ENCODE data around the gene GPR160. TPM values are rescaled to one million over a fixed set of nuclear protein-coding genes. Genes with fewer than 3 reads are reported as not detected.
A peak's percentile ranks its signal among the peaks of the same experiment; 100 is the strongest.

Gene GPR160
- total and polyA plus RNA-seq, 2 of the 13 experiments (the other 11 are each of a cell fraction or from before 2014, with no cell fraction given): 12.1 to 23.2 TPM

DNA sequence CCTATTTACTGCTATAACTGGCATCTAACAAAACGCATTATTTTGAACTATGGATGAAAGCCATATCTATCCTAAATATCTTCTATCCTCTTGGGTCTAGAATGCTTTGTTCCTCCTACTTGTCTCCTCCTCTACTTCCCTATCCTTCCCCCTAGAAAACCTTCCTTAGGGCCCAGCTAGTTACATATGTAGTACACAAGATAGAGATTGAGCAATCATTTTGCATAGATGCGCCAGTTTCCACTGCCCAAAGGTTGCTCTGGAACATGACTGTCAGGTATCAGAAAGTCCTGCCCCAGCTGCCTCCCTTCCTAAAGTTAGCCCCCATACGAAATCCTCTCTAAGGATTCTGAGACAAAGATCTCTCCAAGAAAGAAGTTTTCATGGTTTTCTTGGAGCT is 55.1 kb downstream of the GPR160 start:
- Histone ChIP-seq H3K36me3 (replicated peaks in 1 of 2; ENCODE audit: control insufficient read depth in 1 of 2, insufficient read depth in 2 of 2, low read length in 2 of 2) (peaks cover 2 to 27% of the 10 kb centered on the region in 2 experiments; a peak in 4 of 5 replicates), H3K27me3 (ENCODE audit: control insufficient read depth in 1 of 2, insufficient read depth in 2 of 2, low read length in 2 of 2) (no peaks in the 10 kb centered on the region; a peak in 1 of 5 replicates), H3K79me2 (ENCODE audit: insufficient read depth, low read length) (no peaks in the 10 kb centered on the region), H3K4me3 (replicated peaks in 1 of 3; ENCODE audit: insufficient read depth in 1 of 3, low read depth in 2 of 3, low read length in 3 of 3) (no peak overlapping the region), H2AFZ (ENCODE audit: low read length) (no peak overlapping the region), H3K9me3 (ENCODE audit: low read length) (no peaks in the 10 kb centered on the region), H3K9ac (ENCODE audit: insufficient read depth, low read depth, low read length) (no peak overlapping the region), H3K4me2 (ENCODE audit: low read depth, low read length) (no peak overlapping the region), H3K4me1 (ENCODE audit: insufficient read depth, low read length) (no peaks in the 10 kb centered on the region; the same call in 1 of the 2 replicates), H3K27ac (ENCODE audit: extremely low read length, insufficient read depth, low read length) (no peak overlapping the region), H4K20me1 (ENCODE audit: insufficient read depth, low read length) (no peaks in the 10 kb centered on the region)
- FAIRE-seq (no peak), ATAC-seq (no peak; the same call in 2 of the 3 replicates), DNase-seq (ENCODE audit: low spot score) (no peak)
- ChIA-PET POLR2A (interaction anchor here (1.0 to 2.0 kb wide), 2 partner anchors 14 to 16 kb away, joined by 3 to 5 read pairs; no protein-coding TSS in a partner anchor), CTCF (ENCODE audit: low intra/inter-chr PET ratio, low total read pairs) (no interaction called here)
- BruUV-seq (replicated peaks): no TSS peak
- TF ChIP-seq CEBPG (CRISPR knock-in tag; IDR thresholded peaks at IDR 0.05) (0 out of 2 replicates have a peak, but pooled peaks have one; percentile 24), CEBPB (IDR thresholded peaks at IDR 0.05; ENCODE audit: borderline replicate concordance, low read depth, low read length) (peak; percentile 68; the same call in 1 of the 2 replicates), KLF13 (CRISPR knock-in tag; IDR thresholded peaks at IDR 0.05) (no peak), ZBTB33 (CRISPR knock-in tag; IDR thresholded peaks at IDR 0.05) (peak; percentile 45; the same call in 1 of the 2 replicates), ZNF776 (CRISPR knock-in tag; IDR thresholded peaks at IDR 0.05) (no peak)
- in situ Hi-C loops (cut with HindIII; ENCODE audit: extremely low pct_ligation_motif_present, low pct_unique_long_range_greater_than_20kb): no loop called here
- intact Hi-C loops (cut with micrococcal nuclease; ENCODE audit: unreplicated experiment): no loop called here
- 100% methylated on average over 3 of the region's 3 CpGs for WGBS (ENCODE audit: low lambda C conversion rate)

- Histone ChIP-seq H3K4me1 (ENCODE audit: insufficient read depth, low read length) (no peaks in the 10 kb centered on the region; the same call in 1 of the 2 replicates), H3K27me3 (ENCODE audit: control insufficient read depth in 1 of 2, insufficient read depth in 2 of 2, low read length in 2 of 2) (no peaks in the 10 kb centered on the region; a peak in 1 of 5 replicates), H3K4me2 (ENCODE audit: low read depth, low read length) (no peak overlapping the region), H3K79me2 (ENCODE audit: insufficient read depth, low read length) (no peaks in the 10 kb centered on the region), H3K27ac (ENCODE audit: extremely low read length, insufficient read depth, low read length) (no peak overlapping the region), H3K36me3 (replicated peaks in 1 of 2; ENCODE audit: control insufficient read depth in 1 of 2, insufficient read depth in 2 of 2, low read length in 2 of 2) (peaks cover 6 to 42% of the 10 kb centered on the region in 2 experiments), H4K20me1 (ENCODE audit: insufficient read depth, low read length) (no peaks in the 10 kb centered on the region), H2AFZ (ENCODE audit: low read length) (no peak overlapping the region), H3K9me3 (ENCODE audit: low read length) (no peaks in the 10 kb centered on the region), H3K4me3 (replicated peaks in 1 of 3; ENCODE audit: insufficient read depth in 1 of 3, low read depth in 2 of 3, low read length in 3 of 3) (no peak overlapping the region), H3K9ac (ENCODE audit: insufficient read depth, low read depth, low read length) (no peak overlapping the region)
- ChIA-PET CTCF (ENCODE audit: low intra/inter-chr PET ratio, low total read pairs) (no interaction called here), POLR2A (no interaction called here)
- DNase-seq (ENCODE audit: low spot score): no peak
- ATAC-seq: no peak
- WGBS (ENCODE audit: low lambda C conversion rate): 94% methylated on average over 4 of the region's 4 CpGs
- TF ChIP-seq ZNF343 (CRISPR knock-in tag; IDR thresholded peaks at IDR 0.05): no peak
- no peak for TF ChIP-seq CC2D1A (CRISPR knock-in tag; IDR thresholded peaks at IDR 0.05)
- no peak for TF ChIP-seq ZBTB10 (CRISPR knock-in tag; IDR thresholded peaks at IDR 0.05; ENCODE audit: borderline replicate concordance)
- no peak for TF ChIP-seq ZFP36L1 (CRISPR knock-in tag; IDR thresholded peaks at IDR 0.05)
- TF ChIP-seq POLR2AphosphoS5 (IDR thresholded peaks at IDR 0.05; ENCODE audit: low read depth, low read length): no peak
- TF ChIP-seq JUNB (CRISPR knock-in tag; IDR thresholded peaks at IDR 0.05; ENCODE audit: borderline replicate concordance): no peak
- TF ChIP-seq ZNF329 (CRISPR knock-in tag; IDR thresholded peaks at IDR 0.05; ENCODE audit: low read depth): no peak
- FAIRE-seq: no peak
- intact Hi-C loops (cut with micrococcal nuclease; ENCODE audit: unreplicated experiment): no loop called here
- BruUV-seq (replicated peaks): no TSS peak
- in situ Hi-C loops (cut with HindIII; ENCODE audit: extremely low pct_ligation_motif_present, low pct_unique_long_range_greater_than_20kb): no loop called here
These were observed 58.0 kb downstream of the GPR160 start for GRCh38 chr3:170095771-170096170.
